PC-9 (cell line): ENCODE data around the gene AFF4. TPM values are rescaled to one million over a fixed set of nuclear protein-coding genes. Genes with fewer than 3 reads are reported as not detected.
"Not testable (repeated sequence)": the region's sequence is repeated elsewhere in the genome, so short reads cannot be mapped to it uniquely, and the experiment has no call there.

Source experiments
- Bru-seq: library from RNA; stranded (reverse); fragments of 400-500 nt; gene quantifications from one replicate; lab custom pipeline; 2021; lab: Mats Ljungman, UMichigan
- BruChase-seq, 2 experiments: library from RNA; stranded (reverse); fragments of 400-500 nt; gene quantifications; one replicate each; lab custom pipeline; 2021; lab: Mats Ljungman, UMichigan
- BruUV-seq: library from RNA; stranded (reverse); fragments of 400-500 nt; replicated peaks from 2 replicates; lab custom pipeline; 2021; lab: Mats Ljungman, UMichigan
- CTCF ChIA-PET: fragments of 300-600 bp; sonication (Branson Sonifier 250); formaldehyde crosslinking; loops from one replicate; lab custom pipeline; 2022; ENCODE audit warnings: antibody characterized with exemption; lab: Charles Lee
- POLR2A ChIA-PET: fragments of 300-600 bp; sonication (Branson Sonifier 250); formaldehyde crosslinking; loops from one replicate; lab custom pipeline; 2022; ENCODE audit warnings: antibody characterized with exemption; ENCODE audit not compliant: unreplicated experiment; lab: Charles Lee
- DNase-seq, 2 experiments: peaks; one replicate each; pipeline versions ENCODE4 v3.0.0 to v3.0.0-alpha.2; 2015 to 2022; ENCODE audit warnings: mixed read lengths in 1 of 2
- H2AFZ ChIP-seq: fragments of 200-600 bp; sonication (generic); 2 replicates; pipeline ENCODE4 v1.8.1; 2017; ENCODE audit warnings: antibody characterized with exemption
- H3F3A ChIP-seq: fragments of 200-600 bp; sonication (generic); 2 replicates; pipeline ENCODE4 v1.8.1; 2017; ENCODE audit warnings: antibody characterized with exemption, mild to moderate bottlenecking, low read depth; ENCODE audit not compliant: insufficient read depth
- H3K27ac ChIP-seq: fragments of 200-600 bp; sonication (generic); 2 replicates; pipeline ENCODE4 v1.6.1; 2016; ENCODE audit warnings: mixed run types
- H3K27me3 ChIP-seq: fragments of 200-600 bp; sonication (generic); 2 replicates; pipeline ENCODE4 v1.6.1; 2016; ENCODE audit warnings: low read depth, mixed run types; ENCODE audit not compliant: insufficient read depth
- H3K36me3 ChIP-seq: fragments of 200-600 bp; sonication (generic); 2 replicates; pipeline ENCODE4 v1.6.1; 2016; ENCODE audit warnings: low read depth, mixed run types
- H3K4me1 ChIP-seq: fragments of 200-600 bp; sonication (generic); replicated peaks from 2 replicates; pipeline ENCODE4 v1.6.1; 2016; ENCODE audit warnings: mixed run types; ENCODE audit not compliant: insufficient read depth
- H3K4me2 ChIP-seq: fragments of 200-600 bp; sonication (generic); 2 replicates; pipeline ENCODE4 v1.6.1; 2017; ENCODE audit warnings: mixed run types
- H3K4me3 ChIP-seq: fragments of 200-600 bp; sonication (generic); 2 replicates; pipeline ENCODE4 v1.6.1; 2016; ENCODE audit warnings: mixed run types
- H3K79me2 ChIP-seq: fragments of 200-600 bp; sonication (generic); 2 replicates; pipeline ENCODE4 v1.6.1; 2017; ENCODE audit warnings: low read depth, mixed run types
- H3K9me2 ChIP-seq: fragments of 200-600 bp; sonication (generic); 2 replicates; pipeline ENCODE4 v1.8.1; 2017; ENCODE audit warnings: mild to moderate bottlenecking; ENCODE audit not compliant: insufficient read depth
- H3K9me3 ChIP-seq: fragments of 200-600 bp; sonication (generic); 2 replicates; pipeline ENCODE4 v1.8.1; 2016; ENCODE audit warnings: low read depth; ENCODE audit not compliant: insufficient read depth
- H4K20me1 ChIP-seq: fragments of 200-600 bp; sonication (generic); 2 replicates; pipeline ENCODE4 v1.8.1; 2017; ENCODE audit not compliant: insufficient read depth
- CTCF ChIP-seq: fragments of 200-600 bp; sonication (generic); conservative IDR thresholded peaks from 2 replicates; pipeline ENCODE4 v1.6.1; 2017; ENCODE audit warnings: mixed run types, antibody characterized with exemption, mild to moderate bottlenecking, moderate library complexity
- EZH2 ChIP-seq: fragments of 200-600 bp; sonication (generic); IDR thresholded peaks from 2 replicates; pipeline ENCODE4 v1.8.0; 2017; ENCODE audit warnings: antibody characterized with exemption, low read depth
- intact Hi-C: fragments of 100-400 bp; cut with micrococcal nuclease; formaldehyde crosslinking; loops from one replicate; pipeline ENCODE4 v1.10.0; 2022; ENCODE audit not compliant: unreplicated experiment
- long read RNA-seq: library from polyadenylated mRNA; stranded (forward); transcript quantifications from one replicate; pipeline ENCODE4 v2.0.0, GENCODE V29; 2022
- total RNA-seq: library from RNA; stranded (reverse); gene quantifications from 2 replicates; pipeline ENCODE4 v1.2.3, GENCODE V29; 2021

Gene AFF4
- total RNA-seq = 59.5 and 64.5 TPM in 2 replicates
- Bru-seq, nascent RNA = percentile 94 among the genes with signal in this experiment
- percentile 95 among the genes with signal in this experiment for BruChase-seq, experiment 1, labeled RNA remaining after a 2-hour chase
- BruChase-seq, experiment 2, labeled RNA remaining after a 6-hour chase = percentile 94 among the genes with signal in this experiment
- long read RNA-seq, full-length matches to known transcripts = 2 of 10 reads
- long read RNA-seq, partial matches to known transcripts = 0 of 10 reads
- long read RNA-seq, other reads (novel, unspliced or antisense) = 8 of 10 reads

- Histone ChIP-seq H3K27ac (peak within 1 kb of the TSS; percentile 82), H3K9me3 (no peaks in the 10 kb centered on the region), H3K4me2 (peak within 1 kb of the TSS; percentile 96), H3K27me3 (no peaks in the 10 kb centered on the region), H3K4me3 (peak within 1 kb of the TSS; percentile 80), H3K4me1 (peaks cover 23% of the 10 kb centered on the region), H2AFZ (peak within 1 kb of the TSS; percentile 92), H3K9me2 (no peaks in the 10 kb centered on the region), H4K20me1 (peaks cover 30% of the 10 kb centered on the region), H3K36me3 (no peaks in the 10 kb centered on the region), H3K79me2 (peaks cover 48% of the 10 kb centered on the region), H3F3A (peaks cover 8% of the 10 kb centered on the region)
- TF ChIP-seq CTCF (no peak), EZH2 (no peak)
- ChIA-PET POLR2A (interaction anchor here (0.5 to 0.7 kb wide), 5 partner anchors 12 to 531 kb away, joined by 3 to 5 read pairs (median 3); no protein-coding TSS in a partner anchor), CTCF (no interaction called here)
- no TSS peak for BruUV-seq
- DNase-seq = peak; percentile 86 to 97
- intact Hi-C loops = loop anchor here (2.0 kb wide), 2 partner anchors 63 to 87 kb away; partner anchors contain the start of gene ZCCHC10
These were observed at the start of gene AFF4 for GRCh38 chr5:132963171-132964104. TSS of gene AFF4 (minus strand) at chr5:132963634. CDS start at chr5:132937189, 26,445 bp downstream.

GRCh38 chr5:133008455-133008854 lies 45.0 kb upstream of the AFF4 start:
- H2AFZ ChIP-seq, H3F3A ChIP-seq, H3K79me2 ChIP-seq, H3K27me3 ChIP-seq, H3K36me3 ChIP-seq, intact Hi-C loops, BruUV-seq, H4K20me1 ChIP-seq, H3K9me3 ChIP-seq, POLR2A ChIA-PET, DNase-seq, H3K4me2 ChIP-seq, H3K27ac ChIP-seq, CTCF ChIA-PET, H3K9me2 ChIP-seq, H3K4me1 ChIP-seq, H3K4me3 ChIP-seq: not testable (repeated sequence)

GRCh38 chr5:133006653-133007052 lies 43.2 kb upstream of the AFF4 start:
- CTCF ChIA-PET = no interaction called here
- no peak overlapping the region for H3K27ac ChIP-seq
- no peak overlapping the region for H2AFZ ChIP-seq
- H3K36me3 ChIP-seq = 0 out of 2 replicates have a peak, but pooled peaks cover 8% of the 10 kb centered on the region
- no peak for TF ChIP-seq EZH2
- TF ChIP-seq CTCF = no peak
- no peaks in the 10 kb centered on the region for H4K20me1 ChIP-seq
- H3K9me3 ChIP-seq = no peaks in the 10 kb centered on the region
- H3K27me3 ChIP-seq = no peaks in the 10 kb centered on the region
- BruUV-seq = no TSS peak
- H3K79me2 ChIP-seq = no peaks in the 10 kb centered on the region
- no peak for DNase-seq
- intact Hi-C loops = no loop called here
- no peak overlapping the region for H3K4me2 ChIP-seq
- POLR2A ChIA-PET = no interaction called here
- no peaks in the 10 kb centered on the region for H3K4me1 ChIP-seq
- no peak overlapping the region for H3K4me3 ChIP-seq
- H3K9me2 ChIP-seq = no peaks in the 10 kb centered on the region
- H3F3A ChIP-seq = no peaks in the 10 kb centered on the region
